ENCODE results near the gene RIMBP2.

RIMBP2 gene

GRCh38 chr12:130729344-130729743, 13.2 kb upstream of the RIMBP2 start:
- no peak for DNase-seq

DNA sequence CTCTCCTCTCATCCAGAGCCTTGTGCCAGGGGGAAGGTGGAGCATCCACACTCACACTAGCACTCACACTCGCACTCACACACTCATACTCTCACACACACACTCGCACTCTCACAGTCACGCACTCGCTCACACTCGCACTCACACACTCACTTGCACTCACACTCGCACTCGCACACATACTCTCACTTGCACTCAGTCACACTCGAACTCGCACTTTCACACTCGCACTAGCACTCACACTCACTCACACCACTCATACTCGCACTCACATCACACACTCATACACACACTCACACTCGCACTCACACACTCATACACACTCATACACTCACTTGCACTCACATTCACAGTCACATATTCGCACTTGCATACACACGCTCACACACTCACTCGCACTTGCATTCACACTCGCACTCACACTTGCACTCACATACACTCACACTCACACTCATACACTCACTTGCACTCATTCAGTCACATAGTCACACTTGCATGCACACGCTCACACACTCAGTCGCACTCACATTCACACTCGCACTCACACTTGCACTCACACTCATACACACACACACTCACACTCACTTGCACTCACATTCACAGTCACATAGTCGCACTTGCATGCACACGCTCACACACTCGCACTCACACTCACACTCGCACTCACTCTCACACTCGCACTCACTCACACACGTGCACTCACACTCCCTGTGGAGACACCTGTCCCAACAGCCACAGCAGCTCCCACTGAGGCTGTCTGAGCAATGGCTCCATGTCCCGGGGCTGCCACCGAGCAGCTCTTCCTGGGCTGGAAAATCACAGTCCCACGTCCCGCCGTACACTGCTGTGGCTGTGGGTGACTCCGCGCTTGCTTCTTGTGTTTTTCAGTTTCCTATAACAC, 12.3 kb upstream of the RIMBP2 start:
- no peak for DNase-seq

DNA sequence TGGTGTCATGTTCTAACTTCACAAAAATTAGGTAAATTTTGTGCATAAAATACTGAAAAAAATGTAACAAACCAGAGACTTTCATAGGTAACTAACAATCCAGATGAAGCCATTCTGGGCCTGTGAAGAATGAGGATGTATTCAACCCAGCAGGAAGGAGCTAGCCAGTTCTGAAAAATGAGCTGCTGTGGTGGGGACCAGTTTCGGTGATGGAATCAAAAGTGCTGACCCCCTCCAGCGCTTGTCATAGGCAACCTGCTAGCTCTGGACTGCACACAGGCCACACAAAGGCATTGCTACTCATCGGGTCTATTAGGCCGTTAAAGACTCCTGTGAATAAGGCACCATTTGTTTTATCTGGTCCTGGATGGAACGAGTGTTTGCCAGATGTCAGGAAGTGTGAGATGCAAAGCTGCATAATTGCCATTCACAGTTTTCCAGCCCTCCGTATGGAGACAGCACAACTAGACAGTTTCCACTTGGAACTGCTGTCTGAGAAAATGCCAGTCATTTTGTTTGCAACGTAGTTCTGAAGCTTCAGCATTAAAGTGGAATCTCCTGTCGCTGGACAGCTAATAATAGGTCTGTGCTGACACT, 3.3 kb upstream of the RIMBP2 start:
- DNase-seq = no peak

- no peak for DNase-seq
These were observed 1.7 kb upstream of the RIMBP2 start for GRCh38 chr12:130717752-130718151.

- no peak for DNase-seq
These were observed 869 bp upstream of the RIMBP2 start for GRCh38 chr12:130716969-130717366.

GRCh38 chr12:130715150-130715997, 725 bp downstream of the RIMBP2 start:
- no peak for DNase-seq

DNA sequence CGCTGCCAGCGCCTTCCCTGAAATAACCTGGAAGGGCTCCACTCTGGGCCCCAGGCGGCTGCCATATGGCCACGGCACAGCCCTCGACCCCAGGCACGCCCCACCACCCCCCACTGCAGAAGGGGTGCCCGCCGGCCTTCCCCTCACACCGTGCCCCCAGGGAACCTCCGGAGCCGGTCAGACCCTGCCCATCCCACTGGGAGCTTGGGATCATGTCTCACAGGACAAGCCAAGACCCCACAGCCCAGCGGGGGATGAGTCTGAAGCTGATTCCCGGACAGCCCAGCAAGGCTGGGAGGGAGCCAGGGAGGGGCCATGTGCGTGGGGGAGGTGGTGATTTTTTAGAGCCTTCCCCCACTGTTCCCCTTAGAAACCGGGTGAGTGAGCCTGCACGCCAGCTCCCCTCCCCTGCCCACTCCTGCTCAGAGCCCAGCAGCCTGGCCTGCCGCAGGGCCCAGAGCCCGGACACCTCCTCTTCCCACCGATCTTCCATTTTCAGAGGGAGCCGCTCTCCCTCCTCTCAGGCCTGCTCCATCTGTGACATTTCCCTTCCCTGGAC, 1.4 kb downstream of the RIMBP2 start:
- DNase-seq = no peak

DNA sequence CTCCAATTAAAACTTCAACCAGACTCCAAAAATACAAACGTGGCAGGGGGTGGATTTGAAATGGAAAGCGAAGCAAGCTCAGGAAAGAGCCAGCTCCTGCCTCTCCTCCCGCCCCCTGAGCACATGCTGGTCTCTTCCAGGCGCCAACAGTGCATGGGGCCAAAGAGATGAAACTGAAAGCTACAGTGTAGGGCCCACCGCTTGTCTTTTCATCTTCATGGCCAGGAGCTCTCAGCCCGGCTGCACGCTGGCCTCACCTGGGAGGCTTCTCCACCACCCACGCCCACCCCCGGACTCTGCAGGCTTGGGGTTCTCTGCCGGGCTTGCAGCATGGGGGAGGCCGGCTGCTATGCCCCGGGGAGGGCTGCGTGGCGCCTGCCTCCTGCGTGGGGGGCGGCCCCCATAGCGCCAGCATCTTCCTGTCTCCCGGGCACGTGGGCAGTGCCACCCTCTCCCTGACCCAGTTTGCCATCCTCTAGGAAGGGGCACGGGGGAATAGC, 2.0 kb downstream of the RIMBP2 start:
- DNase-seq = no peak

DNA sequence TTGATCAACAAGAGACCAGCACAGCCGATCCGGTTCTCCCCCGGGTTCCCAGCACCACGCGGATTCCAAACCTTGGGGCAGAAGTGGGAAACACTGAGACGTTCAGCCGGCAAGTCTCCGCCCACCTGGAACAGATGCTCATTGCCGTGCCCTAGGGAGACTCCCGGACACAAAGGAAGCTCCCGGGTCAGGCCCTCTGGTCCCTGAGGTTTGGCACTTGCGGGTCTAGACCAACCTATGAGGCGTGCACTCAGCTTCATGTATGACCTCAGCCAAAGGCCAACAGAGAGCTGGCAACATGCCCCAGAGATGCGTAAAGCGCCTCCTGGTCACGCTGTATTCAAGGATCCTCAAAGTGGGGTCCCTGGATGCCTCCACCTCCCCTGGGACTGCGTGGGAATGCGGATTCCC, 2.5 kb downstream of the RIMBP2 start:
- no peak for DNase-seq

DNA sequence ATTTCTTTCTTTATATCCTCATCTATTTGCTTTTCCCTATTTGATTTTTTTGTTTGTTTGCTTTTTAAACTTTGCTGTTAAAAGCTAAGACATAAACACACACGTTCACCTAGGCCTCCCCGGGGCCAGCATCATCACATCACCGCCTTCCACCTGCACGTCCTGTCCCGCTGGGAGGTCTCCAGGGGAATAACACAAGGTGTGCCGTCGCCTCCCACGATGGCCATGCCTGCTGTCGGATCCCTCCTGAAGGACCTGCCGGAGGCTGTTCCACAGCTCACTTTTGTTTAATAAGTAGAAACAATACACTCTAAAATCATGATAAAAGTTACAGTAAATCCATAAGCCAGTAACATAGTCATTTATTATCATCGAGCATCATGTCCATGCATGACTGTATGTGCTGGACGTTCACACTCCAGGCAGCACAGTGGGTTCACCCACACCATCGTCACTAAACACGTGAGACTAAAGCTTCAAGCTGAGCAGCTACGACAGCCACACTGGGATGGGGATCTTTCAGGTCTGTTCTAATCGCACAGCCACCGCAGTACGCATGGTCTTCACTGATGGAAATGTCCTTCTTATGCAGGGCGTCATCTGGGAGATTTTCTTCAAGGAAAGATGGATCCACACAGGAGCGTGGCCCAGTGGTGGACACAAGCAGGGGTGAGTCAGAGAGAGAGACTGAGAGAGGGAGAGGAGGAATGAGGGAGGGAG, 3.6 kb downstream of the RIMBP2 start:
- DNase-seq = no peak

DNA sequence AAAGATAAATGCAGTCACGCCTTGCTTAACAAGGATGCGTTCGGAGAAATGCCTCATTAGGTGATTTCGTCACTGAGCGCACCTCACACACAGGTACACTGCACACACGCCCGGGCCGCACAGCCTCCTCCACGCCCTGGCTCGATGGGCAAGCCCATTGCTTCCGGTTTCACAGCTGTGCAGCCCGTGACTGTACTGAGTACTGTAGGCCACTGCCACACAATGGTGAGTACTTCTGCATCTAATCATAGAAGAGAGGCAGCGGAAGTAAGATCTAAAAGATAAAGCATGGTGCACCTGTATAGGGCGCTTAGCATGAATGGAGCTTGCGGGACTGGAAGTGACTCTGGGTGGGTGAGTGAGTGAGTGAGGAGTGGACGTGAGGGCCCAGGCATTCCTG, 4.3 kb downstream of the RIMBP2 start:
- DNase-seq = peak; percentile 84

DNA sequence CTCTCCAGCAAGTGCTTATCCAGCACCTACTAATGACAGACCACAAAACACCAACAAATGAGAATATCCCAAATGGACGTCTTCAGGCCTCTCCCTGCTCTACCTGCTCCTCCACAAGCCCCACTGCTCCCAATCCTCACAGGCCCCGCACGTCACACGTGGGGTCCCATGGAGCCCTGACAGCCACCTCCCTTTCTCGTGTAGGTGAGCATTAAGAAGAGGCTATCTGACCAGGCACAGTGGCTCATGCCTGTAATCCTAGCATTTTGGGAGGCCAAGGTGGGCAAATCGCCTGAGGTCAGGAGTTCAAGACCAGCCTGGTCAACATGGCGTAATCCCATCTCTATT, 5.4 kb downstream of the RIMBP2 start:
- DNase-seq = no peak

- peak; percentile 35 for DNase-seq
These were observed 5.9 kb downstream of the RIMBP2 start for GRCh38 chr12:130709971-130710732.

GRCh38 chr12:130709151-130709970, 6.7 kb downstream of the RIMBP2 start:
- no peak for DNase-seq

GRCh38 chr12:130708648-130709047, 7.5 kb downstream of the RIMBP2 start:
- DNase-seq = no peak

- no peak for DNase-seq
These were observed 8.6 kb downstream of the RIMBP2 start for GRCh38 chr12:130707571-130707891.

- DNase-seq = no peak
These were observed 9.1 kb downstream of the RIMBP2 start for GRCh38 chr12:130706885-130707570.

DNA sequence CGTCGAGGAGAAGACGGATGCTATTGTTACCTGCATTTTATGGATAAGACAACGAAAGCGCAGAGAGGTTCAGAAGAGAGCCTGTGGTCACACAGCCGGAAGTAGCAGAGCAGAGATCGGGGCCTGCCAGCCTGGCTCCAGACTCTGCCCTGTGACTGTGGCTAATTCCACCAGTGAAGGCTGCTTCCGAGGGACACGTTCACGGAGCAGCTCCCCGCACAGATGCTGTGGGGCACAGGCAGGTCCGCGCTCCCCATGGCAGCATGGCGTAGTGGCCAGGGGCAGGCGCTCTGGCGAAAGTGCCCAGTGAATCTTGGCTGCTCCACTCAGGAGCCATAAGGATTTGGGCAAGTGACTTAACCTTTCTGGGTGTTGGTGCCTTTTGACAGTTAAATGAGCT, 9.8 kb downstream of the RIMBP2 start:
- no peak for DNase-seq

DNA sequence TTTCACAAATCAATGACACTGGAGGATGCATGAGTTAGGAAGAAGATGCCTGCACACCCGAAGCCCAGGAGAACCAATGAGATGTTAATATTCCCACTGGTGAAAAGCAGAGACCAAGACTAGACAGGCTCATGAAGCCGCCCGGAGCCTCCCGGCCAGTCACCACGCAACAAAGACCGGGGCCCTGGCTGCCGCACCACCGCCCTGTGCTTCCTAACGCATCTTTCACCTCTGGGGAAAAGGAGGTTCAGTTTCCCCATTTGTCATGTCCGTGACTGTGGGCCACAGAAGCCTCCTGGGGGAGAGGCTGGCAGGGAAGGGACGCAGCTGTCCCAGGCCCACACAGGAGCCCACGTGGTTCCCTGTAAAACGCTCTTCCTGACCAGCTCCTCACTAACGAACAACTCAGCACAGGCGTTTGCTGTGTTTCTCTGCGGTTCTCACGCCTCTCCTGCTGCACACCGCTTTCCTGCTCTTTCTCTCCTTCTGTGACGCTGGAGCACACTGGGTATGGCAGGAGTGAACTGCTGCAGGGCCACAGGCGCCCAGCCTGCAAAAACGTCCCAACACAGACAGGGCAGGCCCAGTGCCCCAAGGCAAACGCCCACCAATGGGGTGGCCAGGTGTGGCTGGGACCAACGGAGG, 10.8 kb downstream of the RIMBP2 start:
- DNase-seq = no peak

GRCh38 chr12:130704606-130705005, 11.5 kb downstream of the RIMBP2 start:
- no peak for DNase-seq
